Measurements from ENCODE around the gene KIAA0586. TPM values are rescaled to one million over a fixed set of nuclear protein-coding genes. Genes with fewer than 3 reads are reported as not detected.

The KIAA0586 gene
- total and polyA plus RNA-seq, 10 of the 15 experiments (the other 5 are each of a cell fraction or from before 2014, with no cell fraction given): 7.1 to 27.6 (median 19.1) TPM

GRCh38 chr14:58599707-58600106 is 172.2 kb downstream of the KIAA0586 start:
- no peak for FAIRE-seq

More at GRCh38 chr14:58599707-58600106, 172.2 kb downstream of the KIAA0586 start:
- Histone ChIP-seq H3K9ac (ENCODE audit: control insufficient read depth, insufficient read depth, low read length) (no peak overlapping the region), H3K9me3 (replicated peaks; ENCODE audit: control insufficient read depth, insufficient read depth, low read length) (no peaks in the 10 kb centered on the region), H4K20me1 (ENCODE audit: control insufficient read depth, insufficient read depth) (no peaks in the 10 kb centered on the region), H3K36me3 (ENCODE audit: control insufficient read depth in 2 of 2, insufficient read depth in 2 of 2, low read length in 1 of 2) (no peaks in the 10 kb centered on the region), H3K4me1 (ENCODE audit: control insufficient read depth, insufficient read depth, low read length) (no peaks in the 10 kb centered on the region), H3K4me2 (ENCODE audit: control insufficient read depth, insufficient read depth) (no peak overlapping the region), H3K27ac (ENCODE audit: control insufficient read depth, insufficient read depth) (no peak overlapping the region), H3K79me2 (ENCODE audit: control insufficient read depth, insufficient read depth, low read length) (no peaks in the 10 kb centered on the region), H2AFZ (ENCODE audit: control insufficient read depth, low read depth, low read length) (no peak overlapping the region), H3K27me3 (replicated peaks in 1 of 2; ENCODE audit: control insufficient read depth in 2 of 2, insufficient read depth in 2 of 2, low read length in 1 of 2) (no peaks in the 10 kb centered on the region), H3K4me3 (no peak overlapping the region)
- in situ Hi-C loops (cut with MboI) (no loop called here), intact Hi-C loops (cut with micrococcal nuclease; ENCODE audit: unreplicated experiment) (no loop called here)
- BruUV-seq (replicated peaks): no TSS peak
- ChIA-PET RAD21 (ENCODE audit: unreplicated experiment) (interaction anchor here (1.5 kb wide), 1 partner anchor 39 kb away, joined by 3 read pairs; no protein-coding TSS in a partner anchor), CTCF (interaction anchor here (0.6 kb wide), 1 partner anchor 465 kb away, joined by 3 read pairs; no protein-coding TSS in a partner anchor), POLR2A (no interaction called here), SMC1A (ENCODE audit: uncharacterized antibody, unreplicated experiment) (no interaction called here)
- ATAC-seq (no peak), DNase-seq (ENCODE audit: low read depth, low spot score) (no peak)
- TF ChIP-seq CREM (IDR thresholded peaks at IDR 0.05; ENCODE audit: low read depth) (no peak), PAX8 (IDR thresholded peaks at IDR 0.05) (no peak), RAD21 (IDR thresholded peaks at IDR 0.05; ENCODE audit: insufficient read depth, low read depth, low read length) (no peak)
- WGBS (ENCODE audit: insufficient coverage, insufficient replicate concordance, low lambda C conversion rate, missing lambda C conversion rate): 47% methylated on average over 2 of the region's 2 CpGs

Small RNAs within 50 kb of the gene (small RNA-seq; reads per million reads assigned to genes)
- not detected for gene HSBP1P1
- gene RF00019: not detected

Other genes starting within 250 kb of the KIAA0586 start
- 31.9 and 35.8 TPM in 2 replicates for gene ACTR10, start 227.6 kb upstream of the KIAA0586 start, total RNA-seq (2014; rRNA removed)
- gene ACTR10, start 227.6 kb upstream of the KIAA0586 start, total RNA-seq (2014; rRNA removed; fragmentation: Illumina TruSeq; extraction: Trizol): 25.7 and 26.0 TPM in 2 replicates
- 26.8 and 27.4 TPM in 2 replicates for gene ACTR10, start 227.6 kb upstream of the KIAA0586 start, total RNA-seq (2021)
- 54.5 and 85.9 TPM in 2 replicates for gene ACTR10, start 227.6 kb upstream of the KIAA0586 start, polyA plus RNA-seq (2011; rRNA removed)
- gene ACTR10, start 227.6 kb upstream of the KIAA0586 start, polyA plus RNA-seq (2014; fragmentation: Illumina TruSeq; extraction: Trizol): 43.7 and 59.4 TPM in 2 replicates
- gene ACTR10, start 227.6 kb upstream of the KIAA0586 start, polyA plus RNA-seq (2014; fragmentation: Nextera tagmentation; extraction: Ambion mirVana): 10 to 100 TPM; 34.0 to 50.5 TPM
- gene ACTR10, start 227.6 kb upstream of the KIAA0586 start, polyA plus RNA-seq (2014; rRNA removed): 27.8 and 28.8 TPM in 2 replicates
- gene ACTR10, start 227.6 kb upstream of the KIAA0586 start, polyA plus RNA-seq (2016; fragmentation: Nextera tagmentation; extraction: Ambion mirVana): 10 to 100 TPM; 64.6 to 74.3 TPM
- 148 and 181 TPM in 2 replicates for gene PSMA3, start 182.9 kb upstream of the KIAA0586 start, total RNA-seq (2014; rRNA removed)
- 142 and 144 TPM in 2 replicates for gene PSMA3, start 182.9 kb upstream of the KIAA0586 start, total RNA-seq (2014; rRNA removed; fragmentation: Illumina TruSeq; extraction: Trizol)
- gene PSMA3, start 182.9 kb upstream of the KIAA0586 start, total RNA-seq (2021): 288 and 312 TPM in 2 replicates
- 425 and 442 TPM in 2 replicates for gene PSMA3, start 182.9 kb upstream of the KIAA0586 start, polyA plus RNA-seq (2011; rRNA removed)
- 358 and 442 TPM in 2 replicates for gene PSMA3, start 182.9 kb upstream of the KIAA0586 start, polyA plus RNA-seq (2014; fragmentation: Illumina TruSeq; extraction: Trizol)
- 100 to 1,000 TPM; 813 to 936 TPM for gene PSMA3, start 182.9 kb upstream of the KIAA0586 start, polyA plus RNA-seq (2014; fragmentation: Nextera tagmentation; extraction: Ambion mirVana)
- gene PSMA3, start 182.9 kb upstream of the KIAA0586 start, polyA plus RNA-seq (2014; rRNA removed): 290 and 346 TPM in 2 replicates
- gene PSMA3, start 182.9 kb upstream of the KIAA0586 start, polyA plus RNA-seq (2016; fragmentation: Nextera tagmentation; extraction: Ambion mirVana): 100 to 1,000 TPM; 540 to 578 TPM
- gene ARID4A, start 129.2 kb upstream of the KIAA0586 start, total RNA-seq (2014; rRNA removed): 6.2 and 8.9 TPM in 2 replicates
- gene ARID4A, start 129.2 kb upstream of the KIAA0586 start, total RNA-seq (2014; rRNA removed; fragmentation: Illumina TruSeq; extraction: Trizol): 13.7 and 13.9 TPM in 2 replicates
- 14.1 and 14.4 TPM in 2 replicates for gene ARID4A, start 129.2 kb upstream of the KIAA0586 start, total RNA-seq (2021)
- gene ARID4A, start 129.2 kb upstream of the KIAA0586 start, polyA plus RNA-seq (2011; rRNA removed): 12.5 and 27.7 TPM in 2 replicates
- gene ARID4A, start 129.2 kb upstream of the KIAA0586 start, polyA plus RNA-seq (2014; fragmentation: Illumina TruSeq; extraction: Trizol): 12.5 and 18.2 TPM in 2 replicates
- 1 to 10 TPM; 5.2 to 5.8 TPM for gene ARID4A, start 129.2 kb upstream of the KIAA0586 start, polyA plus RNA-seq (2014; fragmentation: Nextera tagmentation; extraction: Ambion mirVana)
- 6.0 and 7.6 TPM in 2 replicates for gene ARID4A, start 129.2 kb upstream of the KIAA0586 start, polyA plus RNA-seq (2014; rRNA removed)
- gene ARID4A, start 129.2 kb upstream of the KIAA0586 start, polyA plus RNA-seq (2016; fragmentation: Nextera tagmentation; extraction: Ambion mirVana): 10 to 100 TPM; 18.4 to 18.9 TPM
- gene TOMM20L, start 31.8 kb upstream of the KIAA0586 start, total RNA-seq (2014; rRNA removed): 0.28 TPM in 1 of 2 replicates, not detected in the other
- 0.41 TPM in 1 of 2 replicates, not detected in the other for gene TOMM20L, start 31.8 kb upstream of the KIAA0586 start, total RNA-seq (2014; rRNA removed; fragmentation: Illumina TruSeq; extraction: Trizol)
- gene TOMM20L, start 31.8 kb upstream of the KIAA0586 start, total RNA-seq (2021): not detected in 2 replicates
- not detected in 2 replicates for gene TOMM20L, start 31.8 kb upstream of the KIAA0586 start, polyA plus RNA-seq (2011; rRNA removed)
- 0.59 TPM in 1 of 2 replicates, not detected in the other for gene TOMM20L, start 31.8 kb upstream of the KIAA0586 start, polyA plus RNA-seq (2014; fragmentation: Illumina TruSeq; extraction: Trizol)
- not detected for gene TOMM20L, start 31.8 kb upstream of the KIAA0586 start, polyA plus RNA-seq (2014; fragmentation: Nextera tagmentation; extraction: Ambion mirVana)
- not detected in 2 replicates for gene TOMM20L, start 31.8 kb upstream of the KIAA0586 start, polyA plus RNA-seq (2014; rRNA removed)
- not detected for gene TOMM20L, start 31.8 kb upstream of the KIAA0586 start, polyA plus RNA-seq (2016; fragmentation: Nextera tagmentation; extraction: Ambion mirVana)
- gene TIMM9, start 188 bp upstream of the KIAA0586 start, total RNA-seq (2014; rRNA removed): 33.7 and 36.6 TPM in 2 replicates
- gene TIMM9, start 188 bp upstream of the KIAA0586 start, total RNA-seq (2014; rRNA removed; fragmentation: Illumina TruSeq; extraction: Trizol): 50.9 and 56.8 TPM in 2 replicates
- gene TIMM9, start 188 bp upstream of the KIAA0586 start, total RNA-seq (2021): 43.0 and 51.6 TPM in 2 replicates
- gene TIMM9, start 188 bp upstream of the KIAA0586 start, polyA plus RNA-seq (2011; rRNA removed): 39.1 and 55.1 TPM in 2 replicates
- gene TIMM9, start 188 bp upstream of the KIAA0586 start, polyA plus RNA-seq (2014; fragmentation: Illumina TruSeq; extraction: Trizol): 67.4 and 72.6 TPM in 2 replicates
- 10 to 100 TPM; 81.3 to 88.3 TPM for gene TIMM9, start 188 bp upstream of the KIAA0586 start, polyA plus RNA-seq (2014; fragmentation: Nextera tagmentation; extraction: Ambion mirVana)
- 41.7 and 56.7 TPM in 2 replicates for gene TIMM9, start 188 bp upstream of the KIAA0586 start, polyA plus RNA-seq (2014; rRNA removed)
- gene TIMM9, start 188 bp upstream of the KIAA0586 start, polyA plus RNA-seq (2016; fragmentation: Nextera tagmentation; extraction: Ambion mirVana): 100 to 1,000 TPM; 113 to 116 TPM
- gene DACT1, start 210.2 kb downstream of the KIAA0586 start, total RNA-seq (2014; rRNA removed): 0.87 and 1.1 TPM in 2 replicates
- 0.69 and 0.76 TPM in 2 replicates for gene DACT1, start 210.2 kb downstream of the KIAA0586 start, total RNA-seq (2014; rRNA removed; fragmentation: Illumina TruSeq; extraction: Trizol)
- gene DACT1, start 210.2 kb downstream of the KIAA0586 start, total RNA-seq (2021): 1.3 TPM in 2 replicates
- 2.3 and 2.9 TPM in 2 replicates for gene DACT1, start 210.2 kb downstream of the KIAA0586 start, polyA plus RNA-seq (2011; rRNA removed)
- gene DACT1, start 210.2 kb downstream of the KIAA0586 start, polyA plus RNA-seq (2014; fragmentation: Illumina TruSeq; extraction: Trizol): 1.1 and 2.3 TPM in 2 replicates
- under 1 TPM; 0.16 to 0.27 TPM for gene DACT1, start 210.2 kb downstream of the KIAA0586 start, polyA plus RNA-seq (2014; fragmentation: Nextera tagmentation; extraction: Ambion mirVana)
- gene DACT1, start 210.2 kb downstream of the KIAA0586 start, polyA plus RNA-seq (2014; rRNA removed): 0.90 and 1.1 TPM in 2 replicates
- under 1 TPM; 0.13 to 0.29 TPM for gene DACT1, start 210.2 kb downstream of the KIAA0586 start, polyA plus RNA-seq (2016; fragmentation: Nextera tagmentation; extraction: Ambion mirVana)

Data from GM12878 (cell line).